Caki2 (cell line): Measurements from ENCODE around the gene RNF31. TPM values are rescaled to one million over a fixed set of nuclear protein-coding genes. Genes with fewer than 3 reads are reported as not detected.

Source experiments
- DNase-seq: peaks from one replicate; pipeline ENCODE4 v3.0.0-alpha.2; 2015; ENCODE audit warnings: low read depth
- in situ Hi-C: cut with HindIII; loops from 2 replicates; pipeline ENCODE4 v1.10.0; 2016; ENCODE audit warnings: low sequenced_read_pairs, low pct_unique_long_range_greater_than_20kb, mixed read lengths
- total RNA-seq: library from RNA; depleted of rRNA; stranded (reverse); fragments of >200 nt; shearing (Covaris generic); gene quantifications from 2 replicates; pipeline ENCODE4 v1.2.3, GENCODE V29; 2014; ENCODE audit warnings: low replicate concordance

The RNF31 gene
- total RNA-seq, 1 experiment from 2014 or later, result 48.9 TPM

- no peak for DNase-seq
- in situ Hi-C loops, result no loop called here
Measured at GRCh38 chr14:24115422-24116127, 31.7 kb upstream of the RNF31 start.

GRCh38 chr14:24116128-24116814 is 31.0 kb upstream of the RNF31 start:
- in situ Hi-C loops, result no loop called here
- DNase-seq, result no peak

DNA sequence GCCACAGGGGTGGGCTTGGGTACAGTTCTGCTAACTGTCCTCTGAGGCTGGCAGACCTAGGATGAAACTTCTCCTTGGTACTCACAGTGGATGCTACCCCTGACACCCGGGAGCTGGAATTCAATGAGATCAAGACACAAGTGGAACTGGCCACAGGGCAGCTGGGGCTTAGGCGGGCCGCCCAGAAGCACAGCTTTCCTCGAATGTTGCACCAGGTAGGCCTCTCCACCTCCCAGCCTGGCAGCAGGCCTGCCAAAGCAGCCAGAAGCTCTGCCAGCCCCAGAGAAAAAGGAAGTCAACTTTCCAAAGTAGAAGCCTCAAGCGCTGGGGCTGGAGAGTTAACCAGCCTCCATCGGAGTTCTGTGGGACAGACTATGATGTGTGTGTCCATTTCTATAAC is 30.1 kb upstream of the RNF31 start:
- no peak for DNase-seq

GRCh38 chr14:24119691-24120090 is 27.6 kb upstream of the RNF31 start:
- in situ Hi-C loops, result no loop called here
- no peak for DNase-seq

More for the DNA sequence above, 30.1 kb upstream of the RNF31 start:
- in situ Hi-C loops, result no loop called here

DNA sequence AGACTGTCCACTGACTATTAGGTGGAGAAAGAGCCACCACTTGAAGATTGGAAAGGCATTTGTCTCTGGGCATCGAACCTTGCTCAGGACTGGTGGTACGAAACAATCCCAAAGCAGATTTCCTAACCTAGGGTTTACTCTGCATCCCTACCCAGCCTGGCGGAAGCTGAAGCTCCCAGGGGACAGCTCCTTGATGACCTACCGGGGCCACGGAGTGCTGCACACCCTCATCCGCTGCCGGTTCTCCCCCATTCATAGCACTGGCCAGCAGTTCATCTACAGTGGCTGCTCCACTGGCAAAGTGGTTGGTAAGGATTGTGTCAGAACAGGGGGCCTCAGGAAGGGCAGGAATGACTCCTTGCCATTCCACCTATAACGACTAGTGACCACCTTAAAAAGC is 26.1 kb upstream of the RNF31 start:
- in situ Hi-C loops, result no loop called here

GRCh38 chr14:24122416-24122815 is 24.9 kb upstream of the RNF31 start:
- in situ Hi-C loops, result no loop called here

More for the DNA sequence above, 26.1 kb upstream of the RNF31 start:
- DNase-seq, result no peak

GRCh38 chr14:24122898-24123297 is 24.4 kb upstream of the RNF31 start:
- DNase-seq, result no peak
- in situ Hi-C loops, result no loop called here

More at GRCh38 chr14:24122416-24122815, 24.9 kb upstream of the RNF31 start:
- DNase-seq, result no peak

GRCh38 chr14:24123424-24124417 is 23.6 kb upstream of the RNF31 start:
- no peak for DNase-seq
- in situ Hi-C loops, result no loop called here

GRCh38 chr14:24126939-24127338 is 20.4 kb upstream of the RNF31 start:
- no peak for DNase-seq
- in situ Hi-C loops, result no loop called here

DNA sequence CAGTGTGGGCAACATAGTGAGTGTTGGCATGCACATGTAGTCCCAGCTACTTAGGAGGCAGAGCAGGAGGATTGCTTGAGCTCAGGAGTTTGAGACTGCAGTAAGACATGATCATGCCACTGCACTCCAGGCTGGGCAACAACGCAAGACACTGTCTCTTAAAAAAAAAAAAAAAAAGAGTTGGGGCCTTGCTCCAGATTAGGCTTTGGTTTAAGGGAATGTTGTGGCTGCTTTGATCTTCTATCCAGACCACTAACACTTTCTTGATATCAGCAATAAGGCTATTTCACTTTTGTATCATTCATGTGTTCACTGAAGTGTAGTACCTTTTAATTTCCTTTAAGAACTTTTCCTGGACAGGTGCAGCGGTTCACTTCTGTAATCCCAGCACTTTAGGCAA is 19.6 kb upstream of the RNF31 start:
- no peak for DNase-seq
- in situ Hi-C loops, result no loop called here

DNA sequence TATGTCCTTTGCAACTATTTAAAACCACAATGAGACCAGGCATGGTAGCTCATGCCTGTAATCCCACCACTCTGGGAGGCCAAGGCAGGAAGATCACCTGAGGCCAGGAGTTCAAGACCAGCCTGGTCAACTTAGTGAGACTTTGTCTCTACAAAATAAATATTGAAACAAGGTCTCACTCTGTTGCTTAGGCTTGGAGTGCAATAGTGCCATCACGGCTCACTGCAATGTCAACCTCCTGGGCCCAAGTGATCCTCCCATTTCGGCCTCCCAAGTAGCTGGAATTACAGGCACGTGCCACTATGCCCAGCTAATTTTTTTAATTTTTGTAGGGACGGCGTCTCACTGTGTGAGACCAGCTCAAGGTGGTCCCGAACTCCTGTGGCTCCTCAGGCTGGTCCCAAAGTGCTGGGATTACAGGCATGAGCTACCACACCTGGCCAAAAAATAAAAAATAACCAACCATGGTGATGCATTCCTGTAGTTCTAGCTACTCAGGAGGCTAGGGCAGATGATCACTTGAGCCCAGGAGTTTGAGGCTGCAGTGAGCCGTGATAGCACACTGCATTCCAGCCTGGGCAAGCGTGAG is 17.8 kb upstream of the RNF31 start:
- DNase-seq, result no peak

GRCh38 chr14:24130380-24130716 is 16.9 kb upstream of the RNF31 start, which contains the start of gene FITM1:
Gene FITM1, plus strand, starts transcription at chr14:24130659. Its CDS starts 905 bp downstream, at chr14:24131564.
- in situ Hi-C loops, result no loop called here
- DNase-seq, result no peak

More for the DNA sequence above, 17.8 kb upstream of the RNF31 start:
- in situ Hi-C loops, result no loop called here

GRCh38 chr14:24130717-24131548 is 16.4 kb upstream of the RNF31 start:
- in situ Hi-C loops, result no loop called here
- no peak for DNase-seq

GRCh38 chr14:24131549-24131966 is 15.7 kb upstream of the RNF31 start:
- in situ Hi-C loops, result no loop called here
- DNase-seq, result no peak

GRCh38 chr14:24132061-24132685 is 15.1 kb upstream of the RNF31 start:
- DNase-seq, result no peak
- in situ Hi-C loops, result no loop called here

DNA sequence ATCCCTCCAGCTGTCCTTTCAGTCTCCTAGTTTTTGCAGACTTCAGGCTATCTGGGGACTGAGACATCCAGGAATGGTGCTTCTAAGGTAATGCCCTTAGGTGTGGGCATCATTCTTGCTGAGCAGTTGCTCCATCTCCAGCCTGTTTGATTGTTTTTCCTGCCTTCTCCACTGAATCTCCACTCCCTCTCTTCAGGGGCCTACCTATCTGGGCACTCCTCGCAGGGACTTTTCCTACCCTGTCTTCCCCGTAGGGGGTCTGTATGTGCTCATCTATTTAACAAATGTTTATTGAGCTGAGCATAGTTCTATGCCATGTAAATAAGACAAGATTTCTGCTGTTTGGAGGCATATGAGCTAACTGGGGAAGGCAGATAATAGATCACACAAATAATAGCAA is 14.3 kb upstream of the RNF31 start:
- in situ Hi-C loops, result no loop called here
- DNase-seq, result no peak

- in situ Hi-C loops, result no loop called here
- DNase-seq, result no peak
Measured at GRCh38 chr14:24133735-24134134, 13.6 kb upstream of the RNF31 start.
